Gastroesophageal sphincter (tissue), 3 donors: ENCODE data around the gene ZMIZ1.

Experiments
- EP300 ChIP-seq: sonication (generic); formaldehyde crosslinking; IDR thresholded peaks from one replicate; pipeline ENCODE4 v1.6.1; 2017; ENCODE audit warnings: antibody characterized with exemption, mild to moderate bottlenecking
- TF ChIP-seq, protein P1 (sequence below), 4 experiments: fragments of 200-600 bp in 2 of 4; fragments of 450-650 bp in 2 of 4; sonication (generic) in 1 of 4; IDR thresholded peaks; one replicate each; pipeline ENCODE4 v1.5.1; 2017 to 2019; ENCODE audit warnings: antibody characterized with exemption in 4 of 4, mild to moderate bottlenecking in 2 of 4, moderate library complexity in 2 of 4

DNA sequence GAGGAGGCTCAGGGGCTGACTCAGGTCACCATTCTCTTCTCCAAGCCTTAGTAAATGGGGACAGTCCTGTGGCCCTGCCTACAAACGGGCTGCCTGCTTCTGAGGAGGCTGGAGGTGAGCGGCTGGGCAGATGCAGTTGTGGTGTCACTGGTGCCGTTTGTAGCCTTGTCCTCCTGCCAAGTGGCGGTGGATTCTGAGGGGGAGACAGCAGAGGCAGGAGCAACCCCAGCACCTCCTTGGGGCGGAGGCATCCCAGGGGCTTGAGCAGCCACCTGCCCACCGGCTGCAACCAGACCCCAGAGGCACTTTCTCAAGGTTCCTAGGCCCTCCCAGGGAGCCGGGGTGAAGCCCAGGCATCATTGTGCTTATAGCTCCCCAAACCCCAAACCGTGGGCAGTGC lies 112.5 kb downstream of the ZMIZ1 start:
- TF ChIP-seq, protein P1, sequence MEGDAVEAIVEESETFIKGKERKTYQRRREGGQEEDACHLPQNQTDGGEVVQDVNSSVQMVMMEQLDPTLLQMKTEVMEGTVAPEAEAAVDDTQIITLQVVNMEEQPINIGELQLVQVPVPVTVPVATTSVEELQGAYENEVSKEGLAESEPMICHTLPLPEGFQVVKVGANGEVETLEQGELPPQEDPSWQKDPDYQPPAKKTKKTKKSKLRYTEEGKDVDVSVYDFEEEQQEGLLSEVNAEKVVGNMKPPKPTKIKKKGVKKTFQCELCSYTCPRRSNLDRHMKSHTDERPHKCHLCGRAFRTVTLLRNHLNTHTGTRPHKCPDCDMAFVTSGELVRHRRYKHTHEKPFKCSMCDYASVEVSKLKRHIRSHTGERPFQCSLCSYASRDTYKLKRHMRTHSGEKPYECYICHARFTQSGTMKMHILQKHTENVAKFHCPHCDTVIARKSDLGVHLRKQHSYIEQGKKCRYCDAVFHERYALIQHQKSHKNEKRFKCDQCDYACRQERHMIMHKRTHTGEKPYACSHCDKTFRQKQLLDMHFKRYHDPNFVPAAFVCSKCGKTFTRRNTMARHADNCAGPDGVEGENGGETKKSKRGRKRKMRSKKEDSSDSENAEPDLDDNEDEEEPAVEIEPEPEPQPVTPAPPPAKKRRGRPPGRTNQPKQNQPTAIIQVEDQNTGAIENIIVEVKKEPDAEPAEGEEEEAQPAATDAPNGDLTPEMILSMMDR (IDR thresholded peaks at IDR 0.05): no peak
- no peak for TF ChIP-seq EP300
